BLaER1 (cell line): ENCODE measurements around the gene NLN.
"Not testable (repeated sequence)": the region's sequence is repeated elsewhere in the genome, so short reads cannot be mapped to it uniquely, and the experiment has no call there.

Source experiments
- H3K27ac ChIP-seq: shearing (Covaris generic); formaldehyde crosslinking; 2 replicates; pipeline ENCODE4 v1.8.1; 2022
- H3K27me3 ChIP-seq: shearing (Covaris generic); formaldehyde crosslinking; 2 replicates; pipeline ENCODE4 v1.8.1; 2022
- H3K36me3 ChIP-seq: shearing (Covaris generic); formaldehyde crosslinking; 2 replicates; pipeline ENCODE4 v1.8.1; 2022
- H3K4me1 ChIP-seq: shearing (Covaris generic); formaldehyde crosslinking; 2 replicates; pipeline ENCODE4 v1.8.1; 2022
- H3K4me2 ChIP-seq: shearing (Covaris generic); formaldehyde crosslinking; 2 replicates; pipeline ENCODE4 v1.8.1; 2022
- H3K4me3 ChIP-seq: shearing (Covaris generic); formaldehyde crosslinking; 2 replicates; pipeline ENCODE4 v1.8.1; 2022
- H3K9ac ChIP-seq: shearing (Covaris generic); formaldehyde crosslinking; 2 replicates; pipeline ENCODE4 v1.8.1; 2022
- H3K9me3 ChIP-seq: shearing (Covaris generic); formaldehyde crosslinking; 2 replicates; pipeline ENCODE4 v1.8.1; 2022
- H4K20me1 ChIP-seq: shearing (Covaris generic); formaldehyde crosslinking; 2 replicates; pipeline ENCODE4 v1.8.1; 2022
- Cebpa-rat ChIP-seq: shearing (Covaris generic); IDR thresholded peaks from 2 replicates; pipeline ENCODE4 v1.8.1; 2022

The NLN gene

GRCh38 chr5:65721720-65722574 is at the start of gene NLN, which contains the start of gene SGTB:
NLN (plus strand) TSS chr5:65722205; CDS start chr5:65722374, 169 bp downstream.
SGTB (minus strand) TSS chr5:65722109; CDS start chr5:65720807, 1,302 bp downstream.
- Histone ChIP-seq H3K9ac (peak within 1 kb of the TSS; percentile 90), H3K27ac (peak within 1 kb of the TSS; percentile 87), H3K27me3 (no peaks in the 10 kb centered on the region), H3K4me3 (peak within 1 kb of the TSS; percentile 89), H3K4me1 (peaks cover 34% of the 10 kb centered on the region), H4K20me1 (peaks cover 2% of the 10 kb centered on the region), H3K4me2 (peak within 1 kb of the TSS; percentile 95), H3K36me3 (peaks cover 13% of the 10 kb centered on the region), H3K9me3 (no peaks in the 10 kb centered on the region)
- TF ChIP-seq Cebpa-rat, result no peak

- H3K27me3 ChIP-seq, result no peaks in the 10 kb centered on the region
- no peaks in the 10 kb centered on the region for H3K4me1 ChIP-seq
- H3K36me3 ChIP-seq, result peaks cover 73% of the 10 kb centered on the region
- H3K27ac ChIP-seq, result no peak overlapping the region
- H4K20me1 ChIP-seq, result no peaks in the 10 kb centered on the region
- no peak overlapping the region for H3K9ac ChIP-seq
- no peak overlapping the region for H3K4me2 ChIP-seq
- no peaks in the 10 kb centered on the region for H3K9me3 ChIP-seq
- TF ChIP-seq Cebpa-rat, result no peak
- H3K4me3 ChIP-seq, result no peak overlapping the region
These were observed 49.2 kb upstream of the NLN start for GRCh38 chr5:65672796-65673195.

GRCh38 chr5:65674749-65675148 is 47.3 kb upstream of the NLN start:
- Histone ChIP-seq H4K20me1 (no peaks in the 10 kb centered on the region), H3K4me1 (no peaks in the 10 kb centered on the region), H3K27ac (no peak overlapping the region), H3K4me2 (no peak overlapping the region), H3K36me3 (peaks cover 77% of the 10 kb centered on the region), H3K27me3 (no peaks in the 10 kb centered on the region), H3K9me3 (no peaks in the 10 kb centered on the region), H3K9ac (no peak overlapping the region), H3K4me3 (no peak overlapping the region)
- TF ChIP-seq Cebpa-rat, result no peak

GRCh38 chr5:65676056-65676455 is 45.9 kb upstream of the NLN start:
- not testable (repeated sequence) for H3K4me3 ChIP-seq, H3K27ac ChIP-seq, H3K9ac ChIP-seq, H4K20me1 ChIP-seq, H3K4me1 ChIP-seq, H3K27me3 ChIP-seq, H3K9me3 ChIP-seq, H3K4me2 ChIP-seq
- peaks cover 75% of the 10 kb centered on the region for H3K36me3 ChIP-seq

- peaks cover 82% of the 10 kb centered on the region for H3K36me3 ChIP-seq
- H3K4me2 ChIP-seq, result no peak overlapping the region
These were observed 39.9 kb upstream of the NLN start for GRCh38 chr5:65682148-65682547.

GRCh38 chr5:65693121-65693520 is 28.9 kb upstream of the NLN start:
- H4K20me1 ChIP-seq, result no peaks in the 10 kb centered on the region
- H3K27ac ChIP-seq, result no peak overlapping the region
- no peak overlapping the region for H3K9ac ChIP-seq
- no peaks in the 10 kb centered on the region for H3K27me3 ChIP-seq
- H3K9me3 ChIP-seq, result no peaks in the 10 kb centered on the region
- no peak overlapping the region for H3K4me2 ChIP-seq
- H3K36me3 ChIP-seq, result peaks cover 47% of the 10 kb centered on the region
- peaks cover 14% of the 10 kb centered on the region for H3K4me1 ChIP-seq
- no peak for TF ChIP-seq Cebpa-rat
- no peak overlapping the region for H3K4me3 ChIP-seq

More at GRCh38 chr5:65682148-65682547, 39.9 kb upstream of the NLN start:
- H3K9ac ChIP-seq, result no peak overlapping the region
- no peaks in the 10 kb centered on the region for H3K4me1 ChIP-seq
- no peak for TF ChIP-seq Cebpa-rat
- H4K20me1 ChIP-seq, result no peaks in the 10 kb centered on the region
- H3K27me3 ChIP-seq, result no peaks in the 10 kb centered on the region
- no peak overlapping the region for H3K27ac ChIP-seq
- no peaks in the 10 kb centered on the region for H3K9me3 ChIP-seq
- no peak overlapping the region for H3K4me3 ChIP-seq

- H3K4me3 ChIP-seq, result no peak overlapping the region
These were observed 26.7 kb upstream of the NLN start for GRCh38 chr5:65695162-65695755.

GRCh38 chr5:65695896-65696295 is 26.1 kb upstream of the NLN start:
- Histone ChIP-seq H3K9ac (no peak overlapping the region), H3K27me3 (no peaks in the 10 kb centered on the region), H3K27ac (no peak overlapping the region), H3K4me3 (no peak overlapping the region), H3K36me3 (peaks cover 59% of the 10 kb centered on the region), H3K9me3 (peaks cover 11% of the 10 kb centered on the region), H3K4me1 (peaks cover 17% of the 10 kb centered on the region), H3K4me2 (no peak overlapping the region), H4K20me1 (no peaks in the 10 kb centered on the region)
- no peak for TF ChIP-seq Cebpa-rat

More at GRCh38 chr5:65695162-65695755, 26.7 kb upstream of the NLN start:
- TF ChIP-seq Cebpa-rat, result no peak
- Histone ChIP-seq H4K20me1 (no peaks in the 10 kb centered on the region), H3K4me1 (peaks cover 17% of the 10 kb centered on the region), H3K27me3 (no peaks in the 10 kb centered on the region), H3K9ac (no peak overlapping the region), H3K9me3 (peaks cover 8% of the 10 kb centered on the region), H3K27ac (no peak overlapping the region), H3K4me2 (no peak overlapping the region), H3K36me3 (peaks cover 56% of the 10 kb centered on the region)

GRCh38 chr5:65696892-65697291 is 25.1 kb upstream of the NLN start:
- no peak overlapping the region for H3K9ac ChIP-seq
- no peaks in the 10 kb centered on the region for H3K27me3 ChIP-seq
- TF ChIP-seq Cebpa-rat, result no peak
- no peak overlapping the region for H3K4me3 ChIP-seq
- H3K9me3 ChIP-seq, result peaks cover 11% of the 10 kb centered on the region
- H3K27ac ChIP-seq, result no peak overlapping the region
- H4K20me1 ChIP-seq, result no peaks in the 10 kb centered on the region
- no peak overlapping the region for H3K4me2 ChIP-seq
- H3K4me1 ChIP-seq, result peaks cover 17% of the 10 kb centered on the region
- H3K36me3 ChIP-seq, result peaks cover 54% of the 10 kb centered on the region

- H3K36me3 ChIP-seq, result peaks cover 53% of the 10 kb centered on the region
- H3K9ac ChIP-seq, result no peak overlapping the region
- no peak overlapping the region for H3K27ac ChIP-seq
- no peak for TF ChIP-seq Cebpa-rat
- no peak overlapping the region for H3K4me3 ChIP-seq
- H3K4me2 ChIP-seq, result no peak overlapping the region
- H3K9me3 ChIP-seq, result peaks cover 11% of the 10 kb centered on the region
- no peaks in the 10 kb centered on the region for H4K20me1 ChIP-seq
- H3K4me1 ChIP-seq, result peaks cover 17% of the 10 kb centered on the region
- H3K27me3 ChIP-seq, result no peaks in the 10 kb centered on the region
These were observed 22.7 kb upstream of the NLN start for GRCh38 chr5:65699338-65699737.
